ENCODE data around the gene DUSP19. TPM values are rescaled to one million over a fixed set of nuclear protein-coding genes. Genes with fewer than 3 reads are reported as not detected.

The DUSP19 gene
- total and polyA plus RNA-seq, 2 of the 4 experiments (the other 2 are of a cell fraction) = 0.86 to 1.4 TPM

DNA sequence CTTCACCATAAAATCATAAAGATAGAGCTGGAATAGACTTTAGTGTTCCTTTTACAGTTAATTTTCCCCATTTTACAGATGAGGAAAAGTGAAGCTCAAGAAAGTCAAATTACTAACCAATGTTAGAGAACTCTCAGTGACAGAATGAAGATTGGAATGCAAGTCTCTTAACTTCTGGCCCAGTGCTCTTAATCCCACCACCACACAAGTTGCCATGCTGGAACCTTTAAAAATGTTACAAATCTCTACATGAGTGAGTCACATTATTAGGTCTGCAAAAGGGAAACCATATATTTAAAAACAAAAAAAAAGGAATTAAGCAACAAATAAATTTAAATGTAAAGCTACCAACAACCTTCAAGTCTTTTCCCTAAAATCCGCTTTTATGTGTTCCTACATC lies 43.7 kb upstream of the DUSP19 start:
- Histone ChIP-seq H3K4me1 (ENCODE audit: control insufficient read depth, insufficient read depth, low read length) (peaks cover 5% of the 10 kb centered on the region), H2AFZ (replicated peaks; ENCODE audit: low read length, poor library complexity) (no peak overlapping the region)
- no peak for TF ChIP-seq MAFK (IDR thresholded peaks at IDR 0.05; ENCODE audit: low read depth, low read length)
- no peak for TF ChIP-seq BHLHE40 (IDR thresholded peaks at IDR 0.05; ENCODE audit: low read depth, low read length)
- TF ChIP-seq, protein P1, sequence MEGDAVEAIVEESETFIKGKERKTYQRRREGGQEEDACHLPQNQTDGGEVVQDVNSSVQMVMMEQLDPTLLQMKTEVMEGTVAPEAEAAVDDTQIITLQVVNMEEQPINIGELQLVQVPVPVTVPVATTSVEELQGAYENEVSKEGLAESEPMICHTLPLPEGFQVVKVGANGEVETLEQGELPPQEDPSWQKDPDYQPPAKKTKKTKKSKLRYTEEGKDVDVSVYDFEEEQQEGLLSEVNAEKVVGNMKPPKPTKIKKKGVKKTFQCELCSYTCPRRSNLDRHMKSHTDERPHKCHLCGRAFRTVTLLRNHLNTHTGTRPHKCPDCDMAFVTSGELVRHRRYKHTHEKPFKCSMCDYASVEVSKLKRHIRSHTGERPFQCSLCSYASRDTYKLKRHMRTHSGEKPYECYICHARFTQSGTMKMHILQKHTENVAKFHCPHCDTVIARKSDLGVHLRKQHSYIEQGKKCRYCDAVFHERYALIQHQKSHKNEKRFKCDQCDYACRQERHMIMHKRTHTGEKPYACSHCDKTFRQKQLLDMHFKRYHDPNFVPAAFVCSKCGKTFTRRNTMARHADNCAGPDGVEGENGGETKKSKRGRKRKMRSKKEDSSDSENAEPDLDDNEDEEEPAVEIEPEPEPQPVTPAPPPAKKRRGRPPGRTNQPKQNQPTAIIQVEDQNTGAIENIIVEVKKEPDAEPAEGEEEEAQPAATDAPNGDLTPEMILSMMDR (conservative IDR thresholded peaks at IDR 0.05; ENCODE audit: low read depth, low read length) = no peak
- TF ChIP-seq FOS (IDR thresholded peaks at IDR 0.05; ENCODE audit: low read depth, low read length) = no peak
- TF ChIP-seq MXI1 (IDR thresholded peaks at IDR 0.05; ENCODE audit: borderline replicate concordance, low read depth, low read length) = no peak
- no peak for TF ChIP-seq SMC3 (IDR thresholded peaks at IDR 0.05; ENCODE audit: low read depth, low read length)
- no peak for TF ChIP-seq POLR2A (IDR thresholded peaks at IDR 0.05; ENCODE audit: low read depth, low read length)
- no peak for TF ChIP-seq RAD21 (IDR thresholded peaks at IDR 0.05; ENCODE audit: low read length)
- no peak for TF ChIP-seq NFE2L2 (IDR thresholded peaks at IDR 0.05; ENCODE audit: low read depth, low read length)
- no peak for TF ChIP-seq RFX5 (IDR thresholded peaks at IDR 0.05; ENCODE audit: low read depth, low read length)

More for the DNA sequence above, 43.7 kb upstream of the DUSP19 start:
- intact Hi-C loops (cut with micrococcal nuclease) (loop anchor here (5.0 to 10.0 kb wide), 2 partner anchors 87 to 440 kb away; partner anchors contain the start of gene NUP35), in situ Hi-C loops (cut with MboI; ENCODE audit: low sequenced_read_pairs) (no loop called here), dilution Hi-C loops (cut with HindIII; ENCODE audit: low sequenced_read_pairs, unreplicated experiment) (no loop called here)
- no peak overlapping the region for H3K4me3 ChIP-seq (ENCODE audit: insufficient read depth, low read depth, low read length)
- H3K9ac ChIP-seq (ENCODE audit: low read depth, low read length) = no peak overlapping the region
- no peak overlapping the region for H4K8ac ChIP-seq (ENCODE audit: low read depth in 2 of 2, low read length in 2 of 2)
- no peak overlapping the region for H2AK9ac ChIP-seq (replicated peaks; ENCODE audit: low read depth, low read length, poor library complexity)
- DNase-seq (peak; percentile 63), ATAC-seq (ENCODE audit: low read depth) (no peak)
- no peak overlapping the region for H4K5ac ChIP-seq (ENCODE audit: low read depth, low read length)
- H3K27me3 ChIP-seq (ENCODE audit: control insufficient read depth, insufficient read depth, low read length) = no peaks in the 10 kb centered on the region
- H3K36me3 ChIP-seq (ENCODE audit: control insufficient read depth, insufficient read depth, low read length) = no peaks in the 10 kb centered on the region
- no peak overlapping the region for H3K56ac ChIP-seq (ENCODE audit: extremely low read depth, insufficient read depth, low read length)
- H2BK20ac ChIP-seq (ENCODE audit: low read depth, low read length) = no peak overlapping the region
- H3K18ac ChIP-seq (ENCODE audit: low read depth, low read length) = no peak overlapping the region
- no peak overlapping the region for H4K91ac ChIP-seq (ENCODE audit: insufficient read depth, low read depth, low read length)
- H3K9me3 ChIP-seq (ENCODE audit: control insufficient read depth, insufficient read depth, low read length) = no peaks in the 10 kb centered on the region
- H3K9me1 ChIP-seq (ENCODE audit: insufficient read depth, low read length) = 0 out of 2 replicates have a peak, but pooled peaks cover 4% of the 10 kb centered on the region
- no peak overlapping the region for H2BK15ac ChIP-seq (ENCODE audit: low read depth, low read length)
- peaks cover 59% of the 10 kb centered on the region for H4K20me1 ChIP-seq (ENCODE audit: insufficient read depth, low read length)
- no peak overlapping the region for H2AK5ac ChIP-seq (ENCODE audit: low read depth, low read length)
- POLR2A ChIA-PET (ENCODE audit: unreplicated experiment) = no interaction called here
- H2BK5ac ChIP-seq (ENCODE audit: low read depth, low read length, poor library complexity, severe bottlenecking) = peak overlapping the region; percentile 73
- peak overlapping the region; percentile 48 for H3K4me2 ChIP-seq (ENCODE audit: low read depth, low read length)
- no peak overlapping the region for H3K27ac ChIP-seq (ENCODE audit: insufficient read depth, low read length)
- no TSS peak for BruUV-seq (replicated peaks)
- H3K14ac ChIP-seq (replicated peaks; ENCODE audit: low read depth, low read length) = no peak overlapping the region
- CTCF ChIA-PET = interaction anchor here (0.6 kb wide), 1 partner anchor 25 kb away, joined by 3 read pairs; no protein-coding TSS in a partner anchor
- H3K23ac ChIP-seq (ENCODE audit: low read depth, low read length) = no peak overlapping the region
- no CpG with 5 or more reads among the region's 1 CpG for WGBS, 2 experiments (ENCODE audit: extremely low coverage in 2 of 2, insufficient read length in 1 of 2)
- H2BK120ac ChIP-seq (ENCODE audit: low read depth, low read length) = no peak overlapping the region
- H3K4ac ChIP-seq (ENCODE audit: low read depth, low read length) = no peak overlapping the region
- peaks cover 0 to 16% of the 10 kb centered on the region in 2 experiments; a peak in 2 of 4 replicates for H3K79me1 ChIP-seq (ENCODE audit: low read depth in 1 of 2, low read length in 2 of 2)
